Progenitor cell of endocrine pancreas (in vitro differentiated cells): ENCODE results near the gene FARS2. TPM values are rescaled to one million over a fixed set of nuclear protein-coding genes. Genes with fewer than 3 reads are reported as not detected.

ENCODE experiments used
- DNase-seq: peaks from one replicate; pipeline ENCODE4 v3.0.0; 2021; ENCODE audit warnings: low spot score; ENCODE audit not compliant: unreplicated experiment
- H3K27ac Mint-ChIP-seq: 2 replicates; pipeline ENCODE4 v1.8.0; 2021; ENCODE audit warnings: mild to moderate bottlenecking, moderate library complexity, mixed read lengths
- H3K27me3 Mint-ChIP-seq: 2 replicates; pipeline ENCODE4 v1.8.0; 2021; ENCODE audit warnings: mixed read lengths
- H3K36me3 Mint-ChIP-seq: 2 replicates; pipeline ENCODE4 v1.8.0; 2022; ENCODE audit warnings: mixed read lengths; ENCODE audit not compliant: insufficient read depth
- H3K4me1 Mint-ChIP-seq: 2 replicates; pipeline ENCODE4 v1.8.0; 2021; ENCODE audit warnings: low read depth, mixed read lengths
- H3K4me3 Mint-ChIP-seq: 2 replicates; pipeline ENCODE4 v1.8.0; 2021; ENCODE audit warnings: low read depth, mild to moderate bottlenecking, moderate library complexity, mixed read lengths
- H3K9me3 Mint-ChIP-seq: 2 replicates; pipeline ENCODE4 v1.8.0; 2021; ENCODE audit warnings: low read depth, mixed read lengths
- total RNA-seq: library from RNA; stranded (reverse); gene quantifications from 2 replicates; pipeline ENCODE4 v1.2.1, GENCODE V29; 2021
- TF ChIP-seq, protein P1 (sequence below): fragments of 200-600 bp; sonication (generic); IDR thresholded peaks from one replicate; pipeline ENCODE4 v1.5.0; 2021; ENCODE audit warnings: antibody characterized with exemption, mild to moderate bottlenecking; ENCODE audit not compliant: unreplicated experiment

Gene FARS2
- total RNA-seq, 1 donor from 2014 or later = 20.8 TPM

DNA sequence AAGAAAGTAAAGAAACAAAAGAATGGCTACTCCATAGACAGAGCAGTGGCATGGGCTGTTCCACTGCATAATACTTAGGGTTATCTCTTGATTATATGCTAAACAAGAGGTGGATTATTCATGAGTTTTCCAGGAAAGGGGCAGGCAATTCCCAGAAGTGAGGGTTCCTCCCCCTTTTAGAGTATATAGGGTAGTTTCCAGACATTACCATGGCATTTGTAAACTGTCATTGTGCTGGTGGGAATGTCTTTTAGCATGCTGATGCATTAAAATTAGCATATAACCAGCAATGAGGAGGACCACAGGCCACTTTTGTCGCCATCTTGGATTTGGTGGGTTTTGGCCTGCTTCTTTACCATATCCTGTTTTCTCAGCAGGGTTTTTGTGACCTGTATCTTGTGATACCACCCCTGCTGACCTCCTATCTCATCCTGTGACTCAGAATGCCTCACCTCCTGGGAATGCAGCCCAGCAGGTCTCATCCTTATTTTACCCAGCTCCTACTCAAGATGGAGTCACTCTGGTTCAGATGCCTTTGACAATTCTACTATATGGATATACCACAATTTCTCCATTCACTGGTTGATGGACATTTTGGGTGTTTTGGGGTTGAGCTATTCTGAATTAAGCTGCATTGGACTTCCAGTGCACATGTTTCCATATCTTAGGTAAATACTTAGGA lies 280.6 kb downstream of the FARS2 start:
- no peaks in the 10 kb centered on the region for H3K4me1 Mint-ChIP-seq
- TF ChIP-seq, protein P1, sequence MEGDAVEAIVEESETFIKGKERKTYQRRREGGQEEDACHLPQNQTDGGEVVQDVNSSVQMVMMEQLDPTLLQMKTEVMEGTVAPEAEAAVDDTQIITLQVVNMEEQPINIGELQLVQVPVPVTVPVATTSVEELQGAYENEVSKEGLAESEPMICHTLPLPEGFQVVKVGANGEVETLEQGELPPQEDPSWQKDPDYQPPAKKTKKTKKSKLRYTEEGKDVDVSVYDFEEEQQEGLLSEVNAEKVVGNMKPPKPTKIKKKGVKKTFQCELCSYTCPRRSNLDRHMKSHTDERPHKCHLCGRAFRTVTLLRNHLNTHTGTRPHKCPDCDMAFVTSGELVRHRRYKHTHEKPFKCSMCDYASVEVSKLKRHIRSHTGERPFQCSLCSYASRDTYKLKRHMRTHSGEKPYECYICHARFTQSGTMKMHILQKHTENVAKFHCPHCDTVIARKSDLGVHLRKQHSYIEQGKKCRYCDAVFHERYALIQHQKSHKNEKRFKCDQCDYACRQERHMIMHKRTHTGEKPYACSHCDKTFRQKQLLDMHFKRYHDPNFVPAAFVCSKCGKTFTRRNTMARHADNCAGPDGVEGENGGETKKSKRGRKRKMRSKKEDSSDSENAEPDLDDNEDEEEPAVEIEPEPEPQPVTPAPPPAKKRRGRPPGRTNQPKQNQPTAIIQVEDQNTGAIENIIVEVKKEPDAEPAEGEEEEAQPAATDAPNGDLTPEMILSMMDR = no peak
- H3K27me3 Mint-ChIP-seq = no peaks in the 10 kb centered on the region
- H3K9me3 Mint-ChIP-seq = peaks cover 3% of the 10 kb centered on the region
- no peak overlapping the region for H3K4me3 Mint-ChIP-seq
- H3K27ac Mint-ChIP-seq = no peak overlapping the region
- no peak for DNase-seq
- H3K36me3 Mint-ChIP-seq = peaks cover 8% of the 10 kb centered on the region

DNA sequence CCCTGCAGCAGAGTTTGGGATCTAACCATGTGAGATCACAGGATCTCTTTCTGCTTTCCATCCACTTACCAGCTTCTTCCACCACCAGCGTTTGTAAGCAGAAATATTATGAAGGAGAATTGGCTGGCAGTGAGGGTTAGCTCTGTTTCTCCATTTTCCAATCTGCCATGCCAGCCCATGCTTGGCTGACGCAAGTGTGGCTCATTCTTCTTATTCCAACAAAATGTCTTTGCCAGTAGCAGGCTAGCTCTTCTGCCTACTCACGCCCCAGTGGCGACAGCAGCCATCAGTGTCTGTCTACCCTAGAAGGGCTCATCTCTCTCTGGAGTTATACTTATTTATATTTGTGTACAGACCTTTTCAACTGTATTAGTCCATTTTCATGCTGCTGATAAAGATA lies 286.2 kb downstream of the FARS2 start:
- DNase-seq = no peak
- H3K9me3 Mint-ChIP-seq = peaks cover 23% of the 10 kb centered on the region
- no peaks in the 10 kb centered on the region for H3K4me1 Mint-ChIP-seq
- TF ChIP-seq, protein P1 = no peak
- no peak overlapping the region for H3K4me3 Mint-ChIP-seq
- H3K27me3 Mint-ChIP-seq = no peaks in the 10 kb centered on the region
- no peak overlapping the region for H3K27ac Mint-ChIP-seq
- H3K36me3 Mint-ChIP-seq = peaks cover 25% of the 10 kb centered on the region

- peaks cover 21% of the 10 kb centered on the region for H3K36me3 Mint-ChIP-seq
- H3K9me3 Mint-ChIP-seq = peaks cover 23% of the 10 kb centered on the region
- no peak for DNase-seq
- H3K4me3 Mint-ChIP-seq = no peak overlapping the region
- TF ChIP-seq, protein P1 = no peak
- no peak overlapping the region for H3K27ac Mint-ChIP-seq
- peaks cover 2% of the 10 kb centered on the region for H3K4me1 Mint-ChIP-seq
- no peaks in the 10 kb centered on the region for H3K27me3 Mint-ChIP-seq
Measured at GRCh38 chr6:5550631-5551030, 289.3 kb downstream of the FARS2 start.

GRCh38 chr6:5552243-5552642 lies 290.9 kb downstream of the FARS2 start:
- TF ChIP-seq, protein P1 = no peak
- Mint-ChIP-seq H3K27ac (no peak overlapping the region), H3K4me3 (no peak overlapping the region), H3K27me3 (no peaks in the 10 kb centered on the region), H3K4me1 (peaks cover 2% of the 10 kb centered on the region), H3K9me3 (peaks cover 19% of the 10 kb centered on the region), H3K36me3 (peaks cover 14% of the 10 kb centered on the region)
- DNase-seq = no peak

DNA sequence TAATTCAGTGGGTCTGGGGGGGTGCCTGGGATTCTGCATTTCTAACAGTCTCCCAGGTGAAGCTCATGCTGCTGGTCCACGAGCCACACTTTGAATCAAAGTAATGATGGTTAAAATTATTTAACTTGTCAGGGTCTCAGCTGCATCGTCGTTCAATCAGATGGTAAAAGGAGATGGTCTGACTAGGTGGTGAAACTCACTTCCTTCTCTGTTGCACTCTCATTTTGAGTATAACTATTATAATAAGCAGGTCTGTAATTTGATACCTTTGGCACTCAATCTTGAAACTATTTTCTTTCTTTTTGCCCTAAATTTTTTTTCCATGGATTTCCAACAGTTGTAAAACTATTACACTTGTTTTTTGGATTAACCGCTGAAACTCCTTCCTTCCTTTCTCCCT lies 292.5 kb downstream of the FARS2 start:
- H3K36me3 Mint-ChIP-seq = peaks cover 8% of the 10 kb centered on the region
- peaks cover 2% of the 10 kb centered on the region for H3K4me1 Mint-ChIP-seq
- H3K27me3 Mint-ChIP-seq = no peaks in the 10 kb centered on the region
- H3K9me3 Mint-ChIP-seq = peaks cover 13% of the 10 kb centered on the region
- DNase-seq = no peak
- TF ChIP-seq, protein P1 = no peak
- H3K4me3 Mint-ChIP-seq = no peak overlapping the region
- no peak overlapping the region for H3K27ac Mint-ChIP-seq
